ENCODE data around the gene OTOP3.

Gene OTOP3

GRCh38 chr17:74917430-74917829, 18.3 kb upstream of the OTOP3 start:
- DNase-seq, result no peak

- DNase-seq, result no peak
Measured at GRCh38 chr17:74918906-74919305, 16.8 kb upstream of the OTOP3 start.

GRCh38 chr17:74919440-74920305, 16.0 kb upstream of the OTOP3 start:
- no peak for DNase-seq

GRCh38 chr17:74920306-74920620, 15.4 kb upstream of the OTOP3 start:
- no peak for DNase-seq

- DNase-seq, result no peak
Measured at GRCh38 chr17:74920642-74921025, 15.1 kb upstream of the OTOP3 start.

GRCh38 chr17:74921026-74921681, 14.5 kb upstream of the OTOP3 start:
- DNase-seq, result no peak

GRCh38 chr17:74921769-74922168, 13.9 kb upstream of the OTOP3 start:
- no peak for DNase-seq

- no peak for DNase-seq
Measured at GRCh38 chr17:74922172-74922571, 13.5 kb upstream of the OTOP3 start.

- DNase-seq, result no peak
Measured at GRCh38 chr17:74922694-74923537, 12.8 kb upstream of the OTOP3 start, which contains the start of gene USH1G. TSS of gene USH1G (minus strand) at chr17:74923255. CDS start at chr17:74923073, 182 bp downstream.

GRCh38 chr17:74923538-74924249, 12.0 kb upstream of the OTOP3 start:
- DNase-seq, result no peak

- DNase-seq, result no peak
Measured at GRCh38 chr17:74924250-74924948, 11.3 kb upstream of the OTOP3 start, which contains the start of gene OTOP2. TSS of gene OTOP2 (plus strand) at chr17:74924273. CDS start at chr17:74924633, 360 bp downstream.

GRCh38 chr17:74925242-74925641, 10.5 kb upstream of the OTOP3 start:
- no peak for DNase-seq

GRCh38 chr17:74928786-74929185, 6.9 kb upstream of the OTOP3 start:
- no peak for DNase-seq

GRCh38 chr17:74930535-74931036, 5.1 kb upstream of the OTOP3 start:
- DNase-seq, result no peak

GRCh38 chr17:74935048-74935447, 650 bp upstream of the OTOP3 start:
- no peak for DNase-seq

- DNase-seq, result no peak
Measured at GRCh38 chr17:74936470-74936799, 737 bp downstream of the OTOP3 start.

GRCh38 chr17:74937064-74938051, 1.7 kb downstream of the OTOP3 start:
- DNase-seq, result no peak

GRCh38 chr17:74938194-74938950, 2.7 kb downstream of the OTOP3 start:
- no peak for DNase-seq

GRCh38 chr17:74939534-74939933, 3.8 kb downstream of the OTOP3 start:
- no peak for DNase-seq
